ENCODE measurements around the gene ZNF341. TPM values are rescaled to one million over a fixed set of nuclear protein-coding genes. Genes with fewer than 3 reads are reported as not detected.
"Not testable (repeated sequence)": the region's sequence is repeated elsewhere in the genome, so short reads cannot be mapped to it uniquely, and the experiment has no call there.

The ZNF341 gene
- total RNA-seq, 2 donors from 2014 or later: 1.8 to 2.0 TPM

- intact Hi-C loops (cut with DNase I); DNase-seq (ENCODE audit: low spot score): not testable (repeated sequence)
These were observed 30.9 kb upstream of the ZNF341 start for GRCh38 chr20:33700696-33701441.

- DNase-seq (ENCODE audit: low spot score): no peak
- intact Hi-C loops (cut with DNase I): no loop called here
These were observed 30.0 kb upstream of the ZNF341 start for GRCh38 chr20:33701629-33702450.

GRCh38 chr20:33702861-33703260 lies 28.9 kb upstream of the ZNF341 start:
- intact Hi-C loops (cut with DNase I): no loop called here

GRCh38 chr20:33703498-33704137 lies 28.2 kb upstream of the ZNF341 start:
- DNase-seq (ENCODE audit: low spot score): no peak
- intact Hi-C loops (cut with DNase I): no loop called here

More at GRCh38 chr20:33702861-33703260, 28.9 kb upstream of the ZNF341 start:
- no peak for DNase-seq (ENCODE audit: low spot score)

GRCh38 chr20:33704197-33704924 lies 27.4 kb upstream of the ZNF341 start:
- no peak for DNase-seq (ENCODE audit: low spot score)
- intact Hi-C loops (cut with DNase I): no loop called here

GRCh38 chr20:33707668-33708067 lies 24.1 kb upstream of the ZNF341 start:
- intact Hi-C loops (cut with DNase I): no loop called here
- DNase-seq (ENCODE audit: low spot score): no peak

GRCh38 chr20:33709398-33709797 lies 22.4 kb upstream of the ZNF341 start:
- DNase-seq (ENCODE audit: low spot score): no peak
- intact Hi-C loops (cut with DNase I): no loop called here

GRCh38 chr20:33709905-33710541 lies 21.8 kb upstream of the ZNF341 start:
- intact Hi-C loops (cut with DNase I): no loop called here

GRCh38 chr20:33710681-33711445 lies 20.9 kb upstream of the ZNF341 start:
- intact Hi-C loops (cut with DNase I): no loop called here
- no peak for DNase-seq (ENCODE audit: low spot score)

More at GRCh38 chr20:33709905-33710541, 21.8 kb upstream of the ZNF341 start:
- no peak for DNase-seq (ENCODE audit: low spot score)

GRCh38 chr20:33711446-33711738 lies 20.4 kb upstream of the ZNF341 start:
- DNase-seq (ENCODE audit: low spot score): no peak
- intact Hi-C loops (cut with DNase I): no loop called here

- intact Hi-C loops (cut with DNase I): no loop called here
- no peak for DNase-seq (ENCODE audit: low spot score)
These were observed 17.9 kb upstream of the ZNF341 start for GRCh38 chr20:33713865-33714367.

- intact Hi-C loops (cut with DNase I): no loop called here
- no peak for DNase-seq (ENCODE audit: low spot score)
These were observed 15.3 kb upstream of the ZNF341 start for GRCh38 chr20:33716498-33716897.

- no peak for DNase-seq (ENCODE audit: low spot score)
- intact Hi-C loops (cut with DNase I): no loop called here
These were observed 12.4 kb upstream of the ZNF341 start for GRCh38 chr20:33719277-33719988.

GRCh38 chr20:33719989-33720709 lies 11.6 kb upstream of the ZNF341 start, which contains the start of gene PXMP4:
TSS of gene PXMP4 (minus strand) at chr20:33720310. CDS start at chr20:33720207, 103 bp downstream.
- intact Hi-C loops (cut with DNase I): no loop called here
- DNase-seq (ENCODE audit: low spot score): peak; percentile 96

GRCh38 chr20:33721391-33722140 lies 10.2 kb upstream of the ZNF341 start:
- intact Hi-C loops (cut with DNase I): no loop called here

GRCh38 chr20:33724439-33725094 lies 7.2 kb upstream of the ZNF341 start:
- intact Hi-C loops (cut with DNase I): no loop called here
- no peak for DNase-seq (ENCODE audit: low spot score)

More at GRCh38 chr20:33721391-33722140, 10.2 kb upstream of the ZNF341 start:
- no peak for DNase-seq (ENCODE audit: low spot score)

Data from posterior vena cava (tissue), 2 donors.